Astrocyte (in vitro differentiated cells and primary cell): ENCODE results near the gene TNFRSF4. TPM values are rescaled to one million over a fixed set of nuclear protein-coding genes. Genes with fewer than 3 reads are reported as not detected.

ENCODE experiments used
- DNase-seq: peaks from one replicate; pipeline ENCODE4 v3.0.0-alpha.2; 2010; ENCODE audit warnings: low read depth
- FAIRE-seq: peaks from 2 replicates; lab custom pipeline; 2011; peaks lifted over from hg19 to GRCh38; lab: Jason Lieb, UNC
- H2AFZ ChIP-seq: 2 replicates; pipeline ENCODE4 v1.6.0; 2012; ENCODE audit warnings: low read depth, low read length, inconsistent platforms
- H3K27ac ChIP-seq: 2 replicates; pipeline ENCODE4 v1.5.1; 2011; ENCODE audit warnings: low read depth, low read length, inconsistent platforms
- H3K27me3 ChIP-seq: 2 replicates; pipeline ENCODE4 v1.6.0; 2011; ENCODE audit warnings: low read length, inconsistent platforms; ENCODE audit not compliant: insufficient read depth
- H3K36me3 ChIP-seq: 2 replicates; pipeline ENCODE4 v1.5.1; 2011; ENCODE audit warnings: low read length, inconsistent platforms; ENCODE audit not compliant: insufficient read depth
- H3K4me1 ChIP-seq: 2 replicates; pipeline ENCODE4 v1.5.1; 2011; ENCODE audit warnings: low read length, inconsistent platforms; ENCODE audit not compliant: insufficient read depth
- H3K4me2 ChIP-seq: 2 replicates; pipeline ENCODE4 v1.6.0; 2012; ENCODE audit warnings: low read length, inconsistent platforms
- H3K4me3 ChIP-seq: 2 replicates; pipeline ENCODE4 v1.5.1; 2011; ENCODE audit warnings: low read depth, mild to moderate bottlenecking, low read length, inconsistent platforms; ENCODE audit not compliant: insufficient read depth
- H3K79me2 ChIP-seq: 2 replicates; pipeline ENCODE4 v1.6.0; 2012; ENCODE audit warnings: mild to moderate bottlenecking, low read length, inconsistent platforms; ENCODE audit not compliant: insufficient read depth
- H3K9ac ChIP-seq: 2 replicates; pipeline ENCODE4 v1.6.0; 2012; ENCODE audit warnings: mild to moderate bottlenecking, low read length, inconsistent platforms
- H3K9me3 ChIP-seq: 2 replicates; pipeline ENCODE4 v1.5.1; 2012; ENCODE audit warnings: low read depth, mild to moderate bottlenecking, low read length, inconsistent platforms; ENCODE audit not compliant: insufficient read depth
- H4K20me1 ChIP-seq: 2 replicates; pipeline ENCODE4 v1.6.0; 2012; ENCODE audit warnings: low read length, inconsistent platforms; ENCODE audit not compliant: insufficient read depth
- H3K27ac Mint-ChIP-seq: one replicate; pipeline ENCODE4 v1.8.0; 2021; ENCODE audit warnings: mild to moderate bottlenecking, mixed read lengths; ENCODE audit not compliant: unreplicated experiment
- H3K27me3 Mint-ChIP-seq: one replicate; pipeline ENCODE4 v1.8.0; 2021; ENCODE audit warnings: low read depth, mixed read lengths; ENCODE audit not compliant: unreplicated experiment
- H3K36me3 Mint-ChIP-seq: one replicate; pipeline ENCODE4 v1.8.0; 2021; ENCODE audit warnings: low read depth, mixed read lengths; ENCODE audit not compliant: unreplicated experiment
- H3K4me1 Mint-ChIP-seq: one replicate; pipeline ENCODE4 v1.8.0; 2021; ENCODE audit warnings: low read depth, mixed read lengths; ENCODE audit not compliant: unreplicated experiment
- H3K4me3 Mint-ChIP-seq: one replicate; pipeline ENCODE4 v1.8.0; 2021; ENCODE audit warnings: mild to moderate bottlenecking, moderate library complexity, mixed read lengths; ENCODE audit not compliant: unreplicated experiment
- H3K9me3 Mint-ChIP-seq: one replicate; pipeline ENCODE4 v1.8.0; 2021; ENCODE audit warnings: mild to moderate bottlenecking, mixed read lengths; ENCODE audit not compliant: unreplicated experiment
- CTCF ChIP-seq: IDR thresholded peaks from 2 replicates; pipeline ENCODE4 v1.5.1; 2011; ENCODE audit warnings: low read depth, mild to moderate bottlenecking, inconsistent platforms, low read length, moderate library complexity; ENCODE audit not compliant: insufficient read depth
- EZH2 ChIP-seq: IDR thresholded peaks from 2 replicates; pipeline ENCODE4 v1.6.1; 2012; ENCODE audit warnings: mild to moderate bottlenecking, low read length, inconsistent platforms; ENCODE audit not compliant: insufficient read depth
- total RNA-seq: library from RNA; stranded (reverse); gene quantifications from 2 replicates; pipeline ENCODE4 v1.2.1, GENCODE V29; 2021

The TNFRSF4 gene
- total RNA-seq, 1 donor from 2014 or later, result 0.41 TPM

GRCh38 chr1:1169429-1170214, 44.3 kb downstream of the TNFRSF4 start:
- no peak overlapping the region for H3K27ac ChIP-seq
- Mint-ChIP-seq H3K27me3 (peaks cover 15% of the 10 kb centered on the region), H3K4me1 (peaks cover 6% of the 10 kb centered on the region), H3K9me3 (no peaks in the 10 kb centered on the region), H3K36me3 (no peaks in the 10 kb centered on the region), H3K4me3 (no peak overlapping the region), H3K27ac (no peak overlapping the region)
- peaks cover 15% of the 10 kb centered on the region for H3K27me3 ChIP-seq
- TF ChIP-seq CTCF (no peak), EZH2 (no peak)
- no peak overlapping the region for H3K4me2 ChIP-seq
- FAIRE-seq (no peak), DNase-seq (no peak)
- no peaks in the 10 kb centered on the region for H3K36me3 ChIP-seq
- H2AFZ ChIP-seq, result no peak overlapping the region
- no peaks in the 10 kb centered on the region for H3K9me3 ChIP-seq
- no peaks in the 10 kb centered on the region for H3K4me1 ChIP-seq
- H3K4me3 ChIP-seq, result no peak overlapping the region
- no peak overlapping the region for H3K9ac ChIP-seq
- no peaks in the 10 kb centered on the region for H4K20me1 ChIP-seq
- no peaks in the 10 kb centered on the region for H3K79me2 ChIP-seq

GRCh38 chr1:1168451-1169411, 45.2 kb downstream of the TNFRSF4 start:
- no peak overlapping the region for H3K9ac ChIP-seq
- no peaks in the 10 kb centered on the region for H3K9me3 ChIP-seq
- Mint-ChIP-seq H3K36me3 (no peaks in the 10 kb centered on the region), H3K27me3 (peaks cover 15% of the 10 kb centered on the region), H3K4me3 (no peak overlapping the region), H3K9me3 (no peaks in the 10 kb centered on the region), H3K4me1 (peaks cover 6% of the 10 kb centered on the region), H3K27ac (no peak overlapping the region)
- TF ChIP-seq EZH2, result no peak
- no peak for TF ChIP-seq CTCF
- no peak overlapping the region for H3K27ac ChIP-seq
- H3K4me1 ChIP-seq, result no peaks in the 10 kb centered on the region
- H3K4me2 ChIP-seq, result no peak overlapping the region
- H3K79me2 ChIP-seq, result no peaks in the 10 kb centered on the region
- H3K27me3 ChIP-seq, result peaks cover 11% of the 10 kb centered on the region
- H4K20me1 ChIP-seq, result no peaks in the 10 kb centered on the region
- H3K4me3 ChIP-seq, result no peak overlapping the region
- no peak overlapping the region for H2AFZ ChIP-seq
- no peak for DNase-seq
- no peaks in the 10 kb centered on the region for H3K36me3 ChIP-seq
- FAIRE-seq, result no peak
